NK-92 (cell line): ENCODE data around the gene CALHM3.
"Not testable (repeated sequence)": the region's sequence is repeated elsewhere in the genome, so short reads cannot be mapped to it uniquely, and the experiment has no call there.

Experiments
- DNase-seq: peaks from one replicate; lab custom pipeline; 2025; ENCODE audit not compliant: unreplicated experiment; lab: John Stamatoyannopoulos, UW

The CALHM3 gene

DNA sequence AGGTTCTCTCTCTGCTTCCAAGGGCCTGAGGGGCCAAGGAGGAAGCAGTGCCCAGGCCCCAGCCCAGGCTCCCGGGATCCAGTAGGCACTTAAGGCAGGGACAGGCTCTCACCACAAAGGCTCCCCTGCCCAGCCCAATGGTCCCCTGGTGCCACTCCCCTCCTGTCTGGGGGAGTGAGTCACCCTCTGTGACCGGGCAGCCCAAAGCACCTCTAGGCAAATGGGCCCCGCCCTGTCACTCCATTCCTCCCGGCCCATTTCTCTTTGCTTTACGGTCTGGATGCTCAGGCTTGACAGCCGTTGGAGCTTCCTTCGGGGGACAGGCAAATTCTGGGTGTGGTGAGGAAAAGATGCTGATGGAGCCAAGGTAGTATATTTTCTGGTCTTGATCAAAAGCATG lies at the start of gene CALHM3:
Gene CALHM3 (minus strand): TSS at position 106 of the 400 bp plus-strand sequence. CDS start 208 bp downstream, outside the sequence.
- DNase-seq: no peak

GRCh38 chr10:103528549-103528948 lies 49.5 kb upstream of the CALHM3 start:
- DNase-seq: no peak

DNA sequence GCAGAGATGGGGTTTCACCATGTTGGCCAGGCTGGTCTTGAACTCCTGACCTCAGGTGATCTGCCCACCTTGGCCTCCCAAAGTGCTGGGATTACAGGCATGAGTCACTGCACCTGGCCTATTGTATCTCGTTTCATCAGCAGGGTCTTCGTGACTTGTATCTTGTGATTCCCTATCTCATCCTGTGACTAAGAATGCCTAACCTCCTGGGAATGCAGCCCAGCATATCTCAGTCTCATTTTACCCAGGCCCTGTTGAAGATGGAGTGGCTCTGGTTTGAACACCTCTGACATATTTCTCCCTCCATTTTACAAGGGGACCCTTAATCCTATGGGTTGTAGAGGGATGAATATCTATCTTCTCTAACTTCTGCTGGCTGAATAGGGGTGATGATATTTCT lies 48.4 kb upstream of the CALHM3 start:
- not testable (repeated sequence) for DNase-seq

DNA sequence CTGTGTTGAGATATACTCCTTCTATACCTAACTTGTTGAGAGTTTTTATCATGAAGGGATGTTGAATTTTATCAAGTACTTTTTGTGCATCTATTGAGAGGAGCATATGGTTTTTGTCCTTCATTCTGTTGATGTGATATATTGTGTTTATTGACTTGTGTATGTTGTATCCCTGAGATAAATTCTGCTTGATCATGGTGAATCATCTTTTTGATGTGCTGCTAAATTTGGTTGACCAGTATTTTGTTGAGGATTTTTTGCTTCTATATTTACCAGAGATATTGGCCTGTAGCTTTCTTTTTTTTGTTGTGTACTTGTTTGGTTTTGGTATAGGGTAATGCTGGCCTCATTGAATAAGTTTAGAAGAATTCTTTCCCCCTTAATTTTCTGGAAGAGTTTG lies 46.9 kb upstream of the CALHM3 start:
- DNase-seq: no peak

- DNase-seq: no peak
Measured at GRCh38 chr10:103523683-103524082, 44.6 kb upstream of the CALHM3 start.

GRCh38 chr10:103522006-103522405 lies 43.0 kb upstream of the CALHM3 start:
- DNase-seq: not testable (repeated sequence)

DNA sequence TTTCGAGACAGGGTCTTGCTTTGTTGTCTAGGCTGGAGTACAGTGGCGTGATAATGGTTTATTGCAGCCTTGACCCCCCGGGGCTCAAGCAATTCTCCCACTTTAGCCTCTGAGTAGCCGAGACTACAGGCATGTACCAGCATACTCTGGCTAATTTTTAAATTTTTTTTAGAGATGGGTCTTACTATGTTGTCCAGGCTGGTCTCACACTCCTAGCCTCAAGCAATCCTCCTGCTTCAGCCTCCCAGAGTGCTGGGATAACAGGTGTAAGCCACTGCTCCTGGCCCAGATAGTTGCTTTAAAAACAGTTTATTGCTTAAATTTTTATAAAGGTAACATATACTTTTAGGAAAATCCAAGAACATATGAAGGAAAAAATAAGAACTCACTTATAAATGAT lies 40.8 kb upstream of the CALHM3 start:
- no peak for DNase-seq

DNA sequence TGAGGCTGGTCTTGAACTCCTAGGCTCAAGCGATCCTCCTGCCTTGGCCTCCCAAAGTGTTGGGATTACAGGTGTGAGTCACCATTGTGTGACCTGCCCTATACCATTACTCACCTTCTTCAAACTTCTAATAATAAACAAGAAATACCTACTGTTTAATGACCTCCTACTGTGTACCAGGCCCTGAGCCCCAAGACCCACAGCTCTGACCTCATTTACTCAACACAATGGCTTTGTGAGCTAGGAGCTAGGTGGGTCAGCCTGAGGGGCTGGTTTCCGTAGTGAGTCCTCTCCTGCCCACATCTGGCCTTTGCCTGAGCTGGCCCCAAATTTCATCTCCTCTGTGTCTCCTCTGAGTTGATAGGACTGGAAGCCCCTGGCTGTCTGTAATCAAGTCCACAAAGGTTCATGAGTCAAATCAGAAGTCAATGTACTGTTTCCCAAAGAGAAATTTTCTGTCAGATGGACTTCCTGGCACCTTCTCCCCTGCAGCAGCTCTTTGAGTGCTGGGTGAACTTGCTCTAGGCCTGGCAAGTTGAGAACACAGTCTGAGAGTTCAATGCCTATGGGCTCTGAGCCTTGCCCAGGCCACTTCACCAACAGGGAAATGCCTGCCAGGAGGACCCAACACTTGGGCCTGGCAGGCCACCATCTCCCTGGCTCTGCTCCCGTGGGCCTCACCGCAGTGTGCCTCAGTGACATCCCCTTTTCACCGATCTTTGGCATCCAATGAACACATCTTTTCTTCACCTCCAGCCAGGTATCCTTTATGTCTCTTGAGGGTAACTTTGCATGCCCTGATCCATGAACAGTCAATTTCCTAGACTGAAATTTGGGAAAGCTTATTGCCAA lies 38.4 kb upstream of the CALHM3 start:
- no peak for DNase-seq

- DNase-seq: no peak
Measured at GRCh38 chr10:103514244-103514643, 35.2 kb upstream of the CALHM3 start.

DNA sequence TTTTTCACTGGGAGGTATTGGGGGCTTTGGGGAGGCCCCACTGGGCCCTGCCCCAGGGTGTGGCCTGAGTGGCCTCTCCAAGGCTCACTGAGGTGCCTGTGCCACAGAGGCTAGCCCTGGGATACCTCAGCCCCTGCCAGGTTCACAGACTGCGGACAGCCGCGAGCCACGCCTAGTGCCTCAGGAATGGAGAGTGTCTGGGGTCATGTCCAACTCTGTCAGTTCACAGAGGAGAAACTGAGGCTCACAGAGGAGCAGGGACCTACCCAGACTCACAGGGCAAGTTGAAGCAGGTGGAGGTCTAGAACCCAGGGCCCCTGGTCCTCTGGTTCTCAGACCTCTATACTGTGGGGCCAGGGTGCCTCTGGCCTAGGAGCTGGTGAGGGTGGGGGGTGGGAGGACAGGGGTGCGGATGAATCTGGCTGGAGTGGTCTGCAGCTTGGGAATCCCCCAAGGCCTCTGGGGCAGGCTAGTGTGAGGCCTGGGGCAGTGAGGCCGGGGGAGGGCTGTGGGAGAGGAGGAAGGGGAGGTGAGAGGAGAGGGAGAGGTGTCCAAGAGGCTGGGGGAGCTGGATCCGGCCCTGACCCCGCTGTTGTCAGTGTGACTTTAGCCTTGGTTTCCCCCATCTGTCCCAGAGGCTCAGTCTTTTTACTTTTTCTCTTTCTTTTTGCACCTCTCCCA lies 34.5 kb upstream of the CALHM3 start:
- no peak for DNase-seq

DNA sequence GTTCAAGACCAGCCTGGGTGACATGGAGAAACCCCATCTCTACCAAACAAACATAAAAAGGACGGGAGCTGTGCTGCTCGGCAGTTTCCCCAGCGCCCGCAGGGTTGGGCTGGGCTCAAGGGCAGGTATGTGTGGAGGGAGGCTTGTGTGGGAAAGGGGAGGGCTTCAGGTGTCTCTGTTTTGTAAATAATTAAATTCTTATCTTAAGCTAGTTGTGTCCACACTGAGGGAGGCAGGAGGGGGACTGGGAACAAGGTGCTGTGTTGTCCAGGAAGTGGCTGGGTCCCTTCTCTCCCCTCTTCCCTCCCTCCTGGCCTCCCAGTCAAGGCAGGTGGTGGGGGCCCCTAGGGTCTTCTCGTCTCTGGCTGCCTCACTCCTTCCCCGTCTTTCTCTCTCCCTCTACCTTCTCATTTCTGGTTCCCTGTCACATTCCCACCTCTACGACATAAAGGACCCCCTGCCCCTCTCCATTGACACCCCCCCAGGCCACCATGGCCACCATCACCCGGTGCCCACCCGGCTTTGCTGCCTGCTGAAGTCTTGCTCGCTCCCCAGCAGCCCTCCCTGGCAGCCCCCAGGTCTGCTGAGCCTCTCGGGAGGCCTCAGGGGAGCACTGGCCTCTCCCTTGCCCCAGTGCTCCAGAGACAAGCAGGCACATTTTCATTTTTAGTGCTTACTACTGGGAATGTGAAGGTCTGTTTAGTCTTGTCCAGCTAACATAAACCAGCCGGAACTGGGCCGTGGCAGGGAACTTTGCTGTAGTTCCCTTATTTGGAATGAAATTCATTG lies 33.7 kb upstream of the CALHM3 start:
- DNase-seq: no peak

DNA sequence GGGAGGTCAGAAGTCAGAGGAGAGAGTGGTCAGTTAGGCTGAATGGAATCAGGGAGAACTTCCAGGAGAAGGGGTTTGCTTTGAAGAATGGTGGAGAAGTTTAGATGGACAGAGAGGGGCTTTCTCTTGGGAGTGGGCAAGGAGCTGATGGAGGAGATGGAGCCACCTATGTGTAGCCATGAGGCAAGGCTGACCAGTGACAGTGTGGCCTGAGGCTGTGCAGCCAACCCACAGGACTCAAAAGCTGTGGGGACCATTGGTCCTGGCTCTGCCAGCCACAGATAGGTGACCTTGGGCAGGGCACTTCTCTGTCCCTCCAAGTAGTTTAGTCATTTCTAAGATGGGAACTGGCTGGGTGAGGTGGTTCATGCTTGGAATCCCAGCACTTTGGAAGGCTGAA lies 33.1 kb upstream of the CALHM3 start:
- DNase-seq: no peak

DNA sequence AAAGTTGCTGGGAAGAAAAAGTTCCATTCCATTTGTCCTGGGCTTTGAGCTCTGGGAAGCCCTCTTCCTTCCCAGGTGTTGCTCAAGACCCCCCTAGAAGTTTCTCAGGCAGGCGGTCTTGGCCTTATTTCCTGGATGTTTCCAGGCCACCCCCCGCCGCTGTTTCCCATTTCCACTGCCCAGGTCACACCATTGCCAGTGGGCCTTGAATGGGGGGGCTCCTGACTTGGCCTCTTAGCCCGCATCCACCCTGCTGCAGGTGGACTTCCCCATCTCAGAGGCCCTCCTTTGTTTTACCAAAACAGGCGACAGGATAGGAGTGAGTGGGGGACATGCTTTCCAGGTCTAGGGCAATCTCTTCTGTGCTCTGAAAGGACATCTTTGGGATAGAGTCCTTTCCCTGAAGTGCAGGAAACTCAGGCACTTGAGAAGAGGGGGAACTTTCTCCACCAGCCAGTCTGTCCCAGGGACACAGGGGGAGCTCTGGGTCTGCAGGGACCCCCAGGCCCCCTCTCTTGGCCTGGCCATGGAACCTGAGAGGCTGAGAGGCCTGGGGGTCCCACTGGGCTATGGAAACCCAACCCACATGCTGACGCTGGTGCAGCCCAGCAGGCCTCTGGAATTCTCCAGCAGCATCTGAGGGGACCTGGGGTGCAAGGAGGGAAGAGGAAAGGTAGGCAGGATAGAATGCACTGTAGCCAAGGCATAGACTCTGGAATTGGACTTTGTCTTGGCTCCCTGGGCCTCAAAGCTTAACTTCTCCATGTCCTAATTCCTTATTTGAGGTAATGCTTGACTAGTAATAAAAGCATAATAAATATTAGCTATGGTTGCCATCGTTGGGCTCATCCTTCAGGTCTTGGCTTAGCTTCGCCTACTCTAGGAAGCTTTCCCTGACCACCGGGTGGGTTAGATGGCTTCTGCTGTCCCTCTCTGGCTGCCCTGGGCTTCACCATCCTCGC lies 32.0 kb upstream of the CALHM3 start:
- no peak for DNase-seq

GRCh38 chr10:103510046-103510685 lies 31.1 kb upstream of the CALHM3 start:
- DNase-seq: no peak

DNA sequence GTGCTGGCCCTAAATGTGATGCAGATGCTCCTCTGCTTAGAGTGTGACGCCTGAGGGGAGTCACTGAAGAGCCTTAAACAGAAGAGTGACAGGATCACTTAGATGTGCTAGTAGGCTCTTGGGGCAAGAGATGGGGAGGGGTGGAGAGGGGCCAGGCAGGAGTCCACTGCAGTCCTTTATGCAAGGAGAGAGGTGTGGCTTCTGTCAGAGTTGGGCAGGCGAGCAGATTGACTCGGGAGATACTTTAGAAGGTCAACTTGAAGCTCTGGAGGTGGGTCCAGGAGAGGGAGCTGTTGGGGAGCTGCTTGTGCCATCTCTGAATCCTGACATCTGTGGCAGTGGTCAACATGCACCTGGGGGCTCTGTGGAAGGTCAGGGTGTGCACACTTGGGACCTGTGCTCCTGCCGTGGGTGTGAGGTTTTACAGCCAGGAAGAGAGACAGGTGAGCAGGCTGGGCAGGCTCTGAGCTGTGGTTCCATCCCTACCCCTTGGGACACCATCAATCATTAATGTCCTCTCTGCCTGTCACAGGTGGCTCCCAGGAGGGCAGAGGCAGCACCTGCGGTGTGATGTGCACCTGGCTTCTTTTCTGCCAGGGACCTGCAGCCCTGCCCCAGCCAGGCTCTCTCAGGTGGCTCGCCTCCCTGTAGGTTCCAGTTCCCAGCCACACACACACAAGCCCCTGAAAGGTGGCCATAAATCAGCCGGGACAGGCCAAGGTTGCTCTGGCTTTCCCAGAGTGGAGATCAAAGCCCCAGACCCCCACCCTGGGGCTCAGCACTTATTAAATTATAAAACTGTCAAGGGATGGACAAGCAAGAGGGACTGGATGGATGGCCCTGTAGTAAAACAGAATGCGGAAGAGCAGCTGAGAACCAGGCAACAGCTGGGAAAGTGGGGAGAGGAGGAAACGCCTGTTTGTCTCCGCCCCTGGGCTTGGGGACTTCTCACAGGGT lies 28.5 kb upstream of the CALHM3 start:
- no peak for DNase-seq

DNA sequence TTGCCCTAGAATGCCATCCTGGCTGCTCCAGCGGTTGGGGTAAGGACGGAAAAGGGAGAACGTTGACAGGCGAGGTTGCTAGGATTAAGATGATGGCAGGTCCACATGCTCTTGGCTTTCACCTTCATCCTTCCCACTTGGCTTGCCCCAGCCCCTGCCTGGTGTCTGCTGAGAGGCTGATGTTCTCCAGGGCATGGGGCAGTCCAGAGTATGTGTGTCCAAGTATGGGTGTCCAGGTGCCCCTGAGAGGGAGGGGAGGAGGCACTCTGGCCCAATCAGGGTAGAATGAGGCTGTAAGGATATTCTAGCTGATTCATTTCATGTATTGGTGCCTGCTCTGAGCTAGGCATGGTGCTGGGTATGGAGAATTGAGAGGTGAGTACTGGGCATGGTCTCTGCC lies 27.0 kb upstream of the CALHM3 start:
- no peak for DNase-seq

GRCh38 chr10:103504181-103504783 lies 25.2 kb upstream of the CALHM3 start:
- no peak for DNase-seq

DNA sequence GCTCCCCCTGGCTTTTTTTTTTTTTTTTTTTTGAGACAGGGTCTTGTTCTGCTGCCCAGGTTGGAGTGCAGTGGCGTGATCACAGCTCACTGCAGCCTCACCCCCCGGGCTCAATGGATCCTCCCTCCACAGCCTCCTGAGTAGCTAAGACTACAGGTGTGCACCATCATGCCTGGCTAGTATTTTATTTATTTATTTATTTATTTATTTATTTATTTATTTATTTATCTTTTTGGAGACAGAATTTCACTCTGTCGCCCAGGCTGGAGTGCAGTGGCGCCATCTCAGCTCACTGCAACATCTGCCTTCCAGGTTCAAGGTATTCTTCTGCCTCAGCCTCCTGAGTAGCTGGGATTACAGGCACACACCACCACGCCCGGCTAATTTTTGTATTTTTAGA lies 24.7 kb upstream of the CALHM3 start:
- DNase-seq: not testable (repeated sequence)
